HCT116 (cell line): Measurements from ENCODE around the gene CST2. TPM values are rescaled to one million over a fixed set of nuclear protein-coding genes. Genes with fewer than 3 reads are reported as not detected.

Source experiments
- ATAC-seq: fragments of 200-7000 bp; cut with Tn5 transposase; 2 replicates; pipeline ENCODE4 v1.9.1; 2020; ENCODE audit warnings: mild to moderate bottlenecking, moderate library complexity
- BruUV-seq: library from RNA; stranded (reverse); fragments of 400-500 nt; replicated peaks from 2 replicates; lab custom pipeline; 2021; lab: Mats Ljungman, UMichigan
- CTCF ChIA-PET: fragments of 300-600 bp; sonication (Branson Sonifier 250); formaldehyde crosslinking; loops from one replicate; lab custom pipeline; 2021; ENCODE audit warnings: antibody characterized with exemption; lab: Charles Lee
- POLR2A ChIA-PET: fragments of 300-600, 350-600 bp; sonication (Branson Sonifier 250); formaldehyde crosslinking; loops from one replicate; lab custom pipeline; 2021; ENCODE audit warnings: antibody characterized with exemption; lab: Charles Lee
- RAD21 ChIA-PET, 2 experiments: fragments of 300-600 bp; sonication (Branson Sonifier 250); formaldehyde crosslinking; loops; one replicate each; lab custom pipeline; 2023; ENCODE audit warnings: low total read pairs in 2 of 2; ENCODE audit not compliant: uncharacterized antibody in 2 of 2, unreplicated experiment in 2 of 2, low non-redundant PET in 1 of 2; lab: Charles Lee
- DNase-seq: peaks from one replicate; pipeline ENCODE4 v3.0.0-alpha.2; 2010; ENCODE audit warnings: low read depth, low spot score
- H2AFZ ChIP-seq: fragments of 200-600 bp; shearing (Covaris generic), sonication (generic); 2 replicates; pipeline ENCODE4 v1.6.1; 2017; ENCODE audit warnings: low read depth, mixed run types, mixed read lengths, antibody characterized with exemption, low read length; ENCODE audit not compliant: poor library complexity, severe bottlenecking
- H3K27ac ChIP-seq: 2 replicates; pipeline ENCODE4 v1.5.1; 2012; ENCODE audit warnings: low read depth, low read length
- H3K27me3 ChIP-seq: fragments of 200-600 bp; sonication (generic); 2 replicates; pipeline ENCODE4 v1.6.1; 2016; ENCODE audit warnings: mixed run types, low read length, mixed read lengths; ENCODE audit not compliant: insufficient read depth
- H3K36me3 ChIP-seq, 2 experiments: fragments of 200-500 bp in 1 of 2; fragments of 200-600 bp in 1 of 2; sonication (Bioruptor generic) in 1 of 2; sonication (generic) in 1 of 2; 2 replicates each; pipeline versions ENCODE4 v1.5.1 to v1.6.1; 2014 to 2016; ENCODE audit warnings: low read length in 2 of 2, inconsistent platforms in 1 of 2, mixed read lengths in 1 of 2, mixed run types in 1 of 2; ENCODE audit not compliant: insufficient read depth in 2 of 2, control insufficient read depth in 1 of 2
- H3K4me1 ChIP-seq, 2 experiments: fragments of 200-600 bp in 1 of 2; sonication (generic) in 1 of 2; 2 replicates each; pipeline versions ENCODE4 v1.5.1 to v1.6.1; 2012 to 2017; ENCODE audit warnings: low read length in 2 of 2, inconsistent platforms in 1 of 2, mild to moderate bottlenecking in 1 of 2, mixed read lengths in 1 of 2, mixed run types in 1 of 2, moderate library complexity in 1 of 2; ENCODE audit not compliant: insufficient read depth in 2 of 2, control insufficient read depth in 1 of 2
- H3K4me2 ChIP-seq: fragments of 200-600 bp; sonication (generic); 2 replicates; pipeline ENCODE4 v1.6.1; 2017; ENCODE audit warnings: mixed run types, low read length, mixed read lengths
- H3K4me3 ChIP-seq, 2 experiments: fragments of 200-600 bp in 1 of 2; sonication (generic) in 1 of 2; replicated peaks in 1 of 2; 2 replicates each; pipeline ENCODE4 v1.5.1; 2011 to 2016; ENCODE audit warnings: low read length in 2 of 2, control low read depth in 1 of 2, low read depth in 1 of 2, mild to moderate bottlenecking in 1 of 2, mixed read lengths in 1 of 2, mixed run types in 1 of 2
- H3K79me2 ChIP-seq: fragments of 200-600 bp; sonication (generic); 2 replicates; pipeline ENCODE4 v1.6.1; 2017; ENCODE audit warnings: mild to moderate bottlenecking, mixed run types, low read length, moderate library complexity, mixed read lengths; ENCODE audit not compliant: insufficient read depth
- H3K9ac ChIP-seq: fragments of 200-600 bp; sonication (generic); 2 replicates; pipeline ENCODE4 v1.6.1; 2016; ENCODE audit warnings: low read length, mixed read lengths
- H3K9me2 ChIP-seq: fragments of 200-600 bp; sonication (generic), shearing (Covaris generic); 2 replicates; pipeline ENCODE4 v1.6.1; 2017; ENCODE audit warnings: mixed run types, mild to moderate bottlenecking, moderate library complexity; ENCODE audit not compliant: insufficient read depth
- H3K9me3 ChIP-seq, 2 experiments: fragments of 200-500 bp in 1 of 2; fragments of 200-600 bp in 1 of 2; sonication (Bioruptor generic) in 1 of 2; sonication (generic) in 1 of 2; 2 replicates each; pipeline ENCODE4 v1.6.1; 2014 to 2017; ENCODE audit warnings: low read length in 2 of 2, mixed read lengths in 2 of 2, inconsistent platforms in 1 of 2, low read depth in 1 of 2, mild to moderate bottlenecking in 1 of 2, mixed run types in 1 of 2, moderate library complexity in 1 of 2; ENCODE audit not compliant: control insufficient read depth in 1 of 2, insufficient read depth in 1 of 2
- H4K20me1 ChIP-seq: fragments of 200-600 bp; sonication (generic), shearing (Covaris generic); 2 replicates; pipeline ENCODE4 v1.6.1; 2017; ENCODE audit warnings: mixed run types, mild to moderate bottlenecking, moderate library complexity; ENCODE audit not compliant: insufficient read depth
- ATF3 ChIP-seq: IDR thresholded peaks from 2 replicates; pipeline ENCODE4 v1.6.1; 2012
- CEBPB ChIP-seq: IDR thresholded peaks from 2 replicates; pipeline ENCODE4 v1.6.1; 2012; ENCODE audit warnings: low read depth
- POLR2A ChIP-seq: IDR thresholded peaks from 2 replicates; pipeline ENCODE4 v1.7.0; 2011; ENCODE audit warnings: borderline replicate concordance; ENCODE audit not compliant: insufficient read depth, insufficient read length; ENCODE audit errors: extremely low read depth
- RAD21 ChIP-seq: IDR thresholded peaks from 2 replicates; pipeline ENCODE4 v1.6.1; 2012; ENCODE audit warnings: low read depth, mild to moderate bottlenecking
- REST ChIP-seq: IDR thresholded peaks from 2 replicates; pipeline ENCODE4 v1.6.1; 2012; ENCODE audit warnings: low read depth
- SP1 ChIP-seq: IDR thresholded peaks from 2 replicates; pipeline ENCODE4 v1.6.1; 2012; ENCODE audit warnings: low read depth
- SRF ChIP-seq: IDR thresholded peaks from 2 replicates; pipeline ENCODE4 v1.6.1; 2012; ENCODE audit warnings: low read depth
- ZBTB33 ChIP-seq: IDR thresholded peaks from 2 replicates; pipeline ENCODE4 v1.6.1; 2011; ENCODE audit warnings: mild to moderate bottlenecking, low read length, moderate library complexity; ENCODE audit not compliant: insufficient replicate concordance; ENCODE audit errors: extremely low read depth
- intact Hi-C: fragments of 100-400 bp; cut with micrococcal nuclease; formaldehyde crosslinking; loops from 2 replicates; pipeline ENCODE4 v1.10.0; 2022
- total RNA-seq: library from RNA; stranded (reverse); gene quantifications from one replicate; pipeline ENCODE4 v1.2.1, GENCODE V29; 2021; ENCODE audit not compliant: unreplicated experiment

Gene CST2
- total RNA-seq, 1 experiment from 2014 or later, result not detected

- ChIA-PET CTCF (no interaction called here), POLR2A (no interaction called here)
- H4K20me1 ChIP-seq, result no peaks in the 10 kb centered on the region
These were observed 45.5 kb upstream of the CST2 start for GRCh38 chr20:23872065-23872464.

More at GRCh38 chr20:23872065-23872464, 45.5 kb upstream of the CST2 start:
- TF ChIP-seq SRF (no peak), RAD21 (no peak), POLR2A (no peak), CEBPB (no peak), ATF3 (no peak), REST (no peak), ZBTB33 (no peak), SP1 (no peak)
- no peaks in the 10 kb centered on the region for H3K9me2 ChIP-seq
- H3K27ac ChIP-seq, result no peak overlapping the region
- RAD21 ChIA-PET, result no interaction called here
- intact Hi-C loops, result no loop called here
- no peaks in the 10 kb centered on the region for H3K4me1 ChIP-seq
- no peaks in the 10 kb centered on the region for H3K9me3 ChIP-seq
- H2AFZ ChIP-seq, result no peak overlapping the region
- H3K4me3 ChIP-seq, result no peak overlapping the region
- no peak overlapping the region for H3K4me2 ChIP-seq
- no peak for DNase-seq
- H3K27me3 ChIP-seq, result peaks cover 22% of the 10 kb centered on the region
- BruUV-seq, result no TSS peak
- no peaks in the 10 kb centered on the region for H3K36me3 ChIP-seq
- ATAC-seq, result no peak
- no peak overlapping the region for H3K9ac ChIP-seq
- H3K79me2 ChIP-seq, result no peaks in the 10 kb centered on the region
